Osteocyte (in vitro differentiated cells): ENCODE results near the gene PRRG1. TPM values are rescaled to one million over a fixed set of nuclear protein-coding genes. Genes with fewer than 3 reads are reported as not detected.

Source experiments
- DNase-seq: peaks from one replicate; pipeline ENCODE4 v3.0.0; 2021; ENCODE audit warnings: mixed read lengths; ENCODE audit not compliant: unreplicated experiment; ENCODE audit errors: extremely low spot score
- H3K27ac Mint-ChIP-seq: one replicate; pipeline ENCODE4 v1.8.0; 2021; ENCODE audit warnings: mild to moderate bottlenecking, mixed read lengths; ENCODE audit not compliant: unreplicated experiment
- H3K27me3 Mint-ChIP-seq: one replicate; pipeline ENCODE4 v1.8.0; 2021; ENCODE audit warnings: mixed read lengths; ENCODE audit not compliant: unreplicated experiment
- H3K36me3 Mint-ChIP-seq: one replicate; pipeline ENCODE4 v1.8.0; 2021; ENCODE audit warnings: mixed read lengths; ENCODE audit not compliant: unreplicated experiment
- H3K4me1 Mint-ChIP-seq: one replicate; pipeline ENCODE4 v1.8.0; 2021; ENCODE audit warnings: mixed read lengths; ENCODE audit not compliant: unreplicated experiment
- H3K4me3 Mint-ChIP-seq: one replicate; pipeline ENCODE4 v1.8.0; 2021; ENCODE audit warnings: mild to moderate bottlenecking, moderate library complexity, mixed read lengths; ENCODE audit not compliant: unreplicated experiment
- H3K9me3 Mint-ChIP-seq: one replicate; pipeline ENCODE4 v1.8.0; 2021; ENCODE audit warnings: mixed read lengths; ENCODE audit not compliant: unreplicated experiment
- CTCF ChIP-seq: fragments of 200-600 bp; sonication (generic); IDR thresholded peaks from 2 replicates; pipeline ENCODE4 v1.5.0; 2021; ENCODE audit warnings: antibody characterized with exemption, mild to moderate bottlenecking, moderate library complexity
- total RNA-seq: library from RNA; stranded (reverse); gene quantifications from 2 replicates; pipeline ENCODE4 v1.2.1, GENCODE V29; 2021

PRRG1 gene
- total RNA-seq, 1 donor from 2014 or later = 9.8 TPM

GRCh38 chrX:37371578-37371991, 22.4 kb downstream of the PRRG1 start:
- H3K9me3 Mint-ChIP-seq = peaks cover 38% of the 10 kb centered on the region
- H3K36me3 Mint-ChIP-seq = peaks cover 2% of the 10 kb centered on the region
- H3K4me1 Mint-ChIP-seq = peaks cover 7% of the 10 kb centered on the region
- H3K4me3 Mint-ChIP-seq = no peak overlapping the region
- no peak overlapping the region for H3K27ac Mint-ChIP-seq
- no peak for TF ChIP-seq CTCF
- DNase-seq = no peak
- H3K27me3 Mint-ChIP-seq = no peaks in the 10 kb centered on the region

GRCh38 chrX:37378404-37378803, 29.2 kb downstream of the PRRG1 start:
- peaks cover 2% of the 10 kb centered on the region for H3K36me3 Mint-ChIP-seq
- TF ChIP-seq CTCF = no peak
- H3K9me3 Mint-ChIP-seq = peaks cover 26% of the 10 kb centered on the region
- DNase-seq = no peak
- H3K4me1 Mint-ChIP-seq = peaks cover 4% of the 10 kb centered on the region
- H3K27me3 Mint-ChIP-seq = no peaks in the 10 kb centered on the region
- H3K27ac Mint-ChIP-seq = no peak overlapping the region
- H3K4me3 Mint-ChIP-seq = no peak overlapping the region

GRCh38 chrX:37378830-37379229, 29.7 kb downstream of the PRRG1 start:
- H3K27me3 Mint-ChIP-seq = no peaks in the 10 kb centered on the region
- no peak for DNase-seq
- H3K4me3 Mint-ChIP-seq = no peak overlapping the region
- peaks cover 23% of the 10 kb centered on the region for H3K9me3 Mint-ChIP-seq
- H3K4me1 Mint-ChIP-seq = peaks cover 4% of the 10 kb centered on the region
- H3K36me3 Mint-ChIP-seq = peaks cover 2% of the 10 kb centered on the region
- H3K27ac Mint-ChIP-seq = no peak overlapping the region
- no peak for TF ChIP-seq CTCF

GRCh38 chrX:37380256-37380655, 31.1 kb downstream of the PRRG1 start:
- Mint-ChIP-seq H3K36me3 (peaks cover 2% of the 10 kb centered on the region), H3K27ac (no peak overlapping the region), H3K27me3 (no peaks in the 10 kb centered on the region), H3K4me3 (no peak overlapping the region), H3K4me1 (peaks cover 4% of the 10 kb centered on the region), H3K9me3 (peaks cover 20% of the 10 kb centered on the region)
- TF ChIP-seq CTCF = no peak
- no peak for DNase-seq

GRCh38 chrX:37380924-37381323, 31.8 kb downstream of the PRRG1 start:
- H3K4me1 Mint-ChIP-seq = peaks cover 4% of the 10 kb centered on the region
- no peaks in the 10 kb centered on the region for H3K36me3 Mint-ChIP-seq
- TF ChIP-seq CTCF = no peak
- DNase-seq = no peak
- H3K4me3 Mint-ChIP-seq = no peak overlapping the region
- H3K27me3 Mint-ChIP-seq = no peaks in the 10 kb centered on the region
- H3K27ac Mint-ChIP-seq = no peak overlapping the region
- peaks cover 16% of the 10 kb centered on the region for H3K9me3 Mint-ChIP-seq
